ENCODE results near the gene CTNNA2.

DNA sequence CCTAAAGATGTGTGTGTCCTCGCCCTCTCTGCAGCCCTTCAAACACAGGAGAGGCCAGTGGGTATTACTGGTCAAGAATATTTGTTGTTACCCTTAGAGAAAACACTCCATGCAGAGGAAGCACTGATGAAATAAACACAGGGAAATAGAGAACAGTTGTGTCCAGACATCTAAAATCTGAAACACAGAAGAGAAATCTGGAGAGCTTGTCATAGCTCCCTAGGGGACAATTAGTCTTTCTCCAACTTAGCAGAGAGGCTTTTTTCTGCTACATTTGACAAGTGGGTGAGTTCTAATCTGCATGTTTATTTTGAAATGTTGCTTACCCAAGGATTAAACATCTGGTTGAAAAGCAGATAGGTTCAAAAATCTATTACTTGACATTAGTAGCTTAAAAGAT, 190.1 kb downstream of the CTNNA2 start:
- TF ChIP-seq, protein P1, sequence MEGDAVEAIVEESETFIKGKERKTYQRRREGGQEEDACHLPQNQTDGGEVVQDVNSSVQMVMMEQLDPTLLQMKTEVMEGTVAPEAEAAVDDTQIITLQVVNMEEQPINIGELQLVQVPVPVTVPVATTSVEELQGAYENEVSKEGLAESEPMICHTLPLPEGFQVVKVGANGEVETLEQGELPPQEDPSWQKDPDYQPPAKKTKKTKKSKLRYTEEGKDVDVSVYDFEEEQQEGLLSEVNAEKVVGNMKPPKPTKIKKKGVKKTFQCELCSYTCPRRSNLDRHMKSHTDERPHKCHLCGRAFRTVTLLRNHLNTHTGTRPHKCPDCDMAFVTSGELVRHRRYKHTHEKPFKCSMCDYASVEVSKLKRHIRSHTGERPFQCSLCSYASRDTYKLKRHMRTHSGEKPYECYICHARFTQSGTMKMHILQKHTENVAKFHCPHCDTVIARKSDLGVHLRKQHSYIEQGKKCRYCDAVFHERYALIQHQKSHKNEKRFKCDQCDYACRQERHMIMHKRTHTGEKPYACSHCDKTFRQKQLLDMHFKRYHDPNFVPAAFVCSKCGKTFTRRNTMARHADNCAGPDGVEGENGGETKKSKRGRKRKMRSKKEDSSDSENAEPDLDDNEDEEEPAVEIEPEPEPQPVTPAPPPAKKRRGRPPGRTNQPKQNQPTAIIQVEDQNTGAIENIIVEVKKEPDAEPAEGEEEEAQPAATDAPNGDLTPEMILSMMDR (conservative IDR thresholded peaks at IDR 0.05), result no peak
- no peak for TF ChIP-seq EZH2 (IDR thresholded peaks at IDR 0.05; ENCODE audit: low read depth)

Measured in PC-9 (cell line).